OCI-LY1 (cell line): ENCODE measurements around the gene VCPKMT.

Source experiments
- H2AFZ ChIP-seq: fragments of 200-600 bp; sonication (generic), shearing (Covaris generic); 2 replicates; pipeline ENCODE4 v1.6.0; 2014; ENCODE audit warnings: antibody characterized with exemption, mild to moderate bottlenecking, low read length
- H3F3A ChIP-seq: fragments of 200-600 bp; sonication (generic), shearing (Covaris generic); 2 replicates; pipeline ENCODE4 v1.6.0; 2014; ENCODE audit warnings: mild to moderate bottlenecking, antibody characterized with exemption, low read length, moderate library complexity; ENCODE audit not compliant: insufficient read depth
- H3K27ac ChIP-seq: fragments of 200-600 bp; sonication (generic); 2 replicates; pipeline ENCODE4 v1.5.1; 2014; ENCODE audit warnings: low read length, mixed run types, mild to moderate bottlenecking, low read depth; ENCODE audit not compliant: poor library complexity, severe bottlenecking
- H3K27me3 ChIP-seq: fragments of 200-600 bp; sonication (generic); 2 replicates; pipeline ENCODE4 v1.6.0; 2014; ENCODE audit warnings: antibody characterized with exemption, mild to moderate bottlenecking, low read length, moderate library complexity; ENCODE audit not compliant: insufficient read depth
- H3K36me3 ChIP-seq: fragments of 200-600 bp; sonication (generic); 2 replicates; pipeline ENCODE4 v1.6.1; 2014; ENCODE audit warnings: mild to moderate bottlenecking, antibody characterized with exemption, low read length, moderate library complexity, mixed read lengths; ENCODE audit not compliant: insufficient read depth
- H3K4me1 ChIP-seq: fragments of 200-600 bp; sonication (generic); 2 replicates; pipeline ENCODE4 v1.5.1; 2014; ENCODE audit warnings: mild to moderate bottlenecking, low read length, moderate library complexity; ENCODE audit not compliant: insufficient read depth, severe bottlenecking
- H3K4me2 ChIP-seq: fragments of 200-600 bp; sonication (generic), shearing (Covaris generic); 2 replicates; pipeline ENCODE4 v1.6.1; 2014; ENCODE audit warnings: low read length
- H3K4me3 ChIP-seq: fragments of 200-600 bp; sonication (generic); 2 replicates; pipeline ENCODE4 v1.5.1; 2014; ENCODE audit warnings: low read length, low read depth, mild to moderate bottlenecking, mixed read lengths; ENCODE audit not compliant: poor library complexity, severe bottlenecking
- H3K79me2 ChIP-seq: fragments of 200-600 bp; shearing (Covaris generic); 2 replicates; pipeline ENCODE4 v1.6.1; 2016; ENCODE audit warnings: mixed run types, low read length, mixed read lengths; ENCODE audit not compliant: insufficient read depth
- H3K9ac ChIP-seq: fragments of 200-600 bp; sonication (generic), shearing (Covaris generic); 2 replicates; pipeline ENCODE4 v1.6.1; 2014; ENCODE audit warnings: mild to moderate bottlenecking, low read length, mixed read lengths
- H3K9me2 ChIP-seq: fragments of 200-600 bp; sonication (generic), shearing (Covaris generic); 2 replicates; pipeline ENCODE4 v1.6.1; 2014; ENCODE audit warnings: low read depth, mild to moderate bottlenecking, low read length, mixed read lengths
- H3K9me3 ChIP-seq: fragments of 200-600 bp; shearing (Covaris generic); 2 replicates; pipeline ENCODE4 v1.6.1; 2014; ENCODE audit warnings: low read length, mixed read lengths
- H4K20me1 ChIP-seq: fragments of 200-600 bp; sonication (generic), shearing (Covaris generic); 2 replicates; pipeline ENCODE4 v1.6.0; 2016; ENCODE audit warnings: mild to moderate bottlenecking, low read length; ENCODE audit not compliant: insufficient read depth
- CTCF ChIP-seq: fragments of 200-600 bp; sonication (generic), shearing (Covaris generic); IDR thresholded peaks from 2 replicates; pipeline ENCODE4 v1.5.1; 2017; ENCODE audit warnings: mild to moderate bottlenecking, antibody characterized with exemption, low read length, moderate library complexity, mixed read lengths
- EZH2 ChIP-seq: fragments of 200-600 bp; sonication (generic), shearing (Covaris generic); IDR thresholded peaks from 2 replicates; pipeline ENCODE4 v1.8.0; 2017; ENCODE audit warnings: borderline replicate concordance, mixed run types, mild to moderate bottlenecking, antibody characterized with exemption, low read length, moderate library complexity, mixed read lengths

Gene VCPKMT

GRCh38 chr14:50109342-50109741 is 7.0 kb downstream of the VCPKMT start:
- H3K36me3 ChIP-seq, result peaks cover 68% of the 10 kb centered on the region
- no peaks in the 10 kb centered on the region for H3F3A ChIP-seq
- no peak overlapping the region for H3K4me2 ChIP-seq
- H2AFZ ChIP-seq, result no peak overlapping the region
- H3K9ac ChIP-seq, result no peak overlapping the region
- no peak overlapping the region for H3K4me3 ChIP-seq
- H3K27ac ChIP-seq, result no peak overlapping the region
- H3K9me3 ChIP-seq, result no peaks in the 10 kb centered on the region
- no peaks in the 10 kb centered on the region for H3K27me3 ChIP-seq
- H3K4me1 ChIP-seq, result peaks cover 12% of the 10 kb centered on the region
- peaks cover 5% of the 10 kb centered on the region; the same call in 1 of the 2 replicates for H3K79me2 ChIP-seq
- no peaks in the 10 kb centered on the region for H3K9me2 ChIP-seq
- H4K20me1 ChIP-seq, result no peaks in the 10 kb centered on the region
- TF ChIP-seq EZH2 (no peak), CTCF (no peak)

DNA sequence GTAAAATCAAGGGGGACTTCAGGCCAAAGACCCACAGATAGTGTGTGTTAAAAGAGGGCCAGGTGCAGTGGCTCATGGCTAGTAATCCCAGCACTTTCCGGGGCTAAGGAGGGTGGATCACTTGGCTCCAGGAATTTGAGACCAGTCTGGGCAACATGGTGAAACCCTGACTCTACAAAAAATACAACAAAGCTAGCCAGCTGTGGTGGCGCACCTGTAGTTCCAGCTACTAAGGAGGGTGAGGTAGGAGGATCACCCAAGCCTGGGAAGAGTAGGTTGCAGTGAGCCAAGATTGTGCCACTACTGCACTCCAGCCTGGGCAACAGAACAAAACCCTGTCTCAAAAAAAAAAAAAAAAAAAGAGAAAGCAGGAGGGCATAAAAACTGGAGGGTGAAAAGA is 8.5 kb downstream of the VCPKMT start:
- Histone ChIP-seq H3K9ac (no peak overlapping the region), H3K9me2 (no peaks in the 10 kb centered on the region), H3K27me3 (no peaks in the 10 kb centered on the region), H4K20me1 (no peaks in the 10 kb centered on the region), H2AFZ (no peak overlapping the region), H3K4me2 (no peak overlapping the region), H3K4me1 (peaks cover 5% of the 10 kb centered on the region), H3F3A (no peaks in the 10 kb centered on the region), H3K79me2 (no peaks in the 10 kb centered on the region), H3K36me3 (peaks cover 69% of the 10 kb centered on the region), H3K4me3 (no peak overlapping the region), H3K27ac (no peak overlapping the region), H3K9me3 (no peaks in the 10 kb centered on the region)
- no peak for TF ChIP-seq EZH2
- TF ChIP-seq CTCF, result no peak

- H3K79me2 ChIP-seq, result no peaks in the 10 kb centered on the region
- H3K27ac ChIP-seq, result no peak overlapping the region
- H2AFZ ChIP-seq, result no peak overlapping the region
- H3F3A ChIP-seq, result no peaks in the 10 kb centered on the region
- no peak overlapping the region for H3K4me3 ChIP-seq
- H3K9ac ChIP-seq, result no peak overlapping the region
- peaks cover 5% of the 10 kb centered on the region for H3K4me1 ChIP-seq
- H3K9me3 ChIP-seq, result no peaks in the 10 kb centered on the region
- TF ChIP-seq CTCF, result no peak
- TF ChIP-seq EZH2, result no peak
- no peaks in the 10 kb centered on the region for H3K27me3 ChIP-seq
- H3K4me2 ChIP-seq, result no peak overlapping the region
- no peaks in the 10 kb centered on the region for H4K20me1 ChIP-seq
- H3K36me3 ChIP-seq, result peaks cover 54% of the 10 kb centered on the region
- H3K9me2 ChIP-seq, result no peaks in the 10 kb centered on the region
These were observed 10.2 kb downstream of the VCPKMT start for GRCh38 chr14:50106178-50106577.
